Measurements from ENCODE around the gene EEPD1.

GRCh38 chr7:36103837-36104561, 49.1 kb upstream of the EEPD1 start:
- TF ChIP-seq CTCF (IDR thresholded peaks at IDR 0.05; ENCODE audit: insufficient read depth, low read depth, low read length) (no peak), EZH2 (IDR thresholded peaks at IDR 0.05; ENCODE audit: insufficient read depth, low read length) (no peak)

All from astrocyte (in vitro differentiated cells and primary cell).